Measurements from ENCODE around the gene THEMIS. TPM values are rescaled to one million over a fixed set of nuclear protein-coding genes. Genes with fewer than 3 reads are reported as not detected.

THEMIS gene
- total RNA-seq, 1 donor from 2014 or later, result 5.6 TPM

DNA sequence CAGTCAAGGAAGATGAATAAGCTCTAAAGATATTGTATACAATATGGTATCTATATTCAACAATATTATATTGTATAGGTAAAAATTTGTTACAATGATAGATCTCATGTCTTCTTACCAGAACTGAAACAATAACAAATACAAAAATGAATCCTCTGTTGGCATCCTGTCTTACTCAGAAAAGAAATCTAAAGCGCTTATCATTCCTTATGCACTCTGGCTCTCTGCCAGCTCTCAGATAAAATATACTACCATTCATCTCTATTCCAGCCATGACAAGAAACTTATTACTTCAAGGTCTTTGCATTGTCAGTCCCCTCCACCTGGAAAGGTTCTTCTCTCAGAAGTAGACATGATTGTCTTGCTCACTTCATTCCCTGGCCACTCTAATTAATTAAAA lies 138.6 kb downstream of the THEMIS start:
- no peaks in the 10 kb centered on the region for H3K27me3 ChIP-seq
- H3K4me1 ChIP-seq, result no peaks in the 10 kb centered on the region
- H3K4me3 ChIP-seq, result no peak overlapping the region
- DNase-seq (ENCODE audit: extremely low spot score in 2 of 2), result no peak
- intact Hi-C loops (cut with DNase I), result no loop called here
- no peaks in the 10 kb centered on the region for H3K9me3 ChIP-seq
- H3K36me3 ChIP-seq, result no peaks in the 10 kb centered on the region
- no peak overlapping the region for H3K27ac ChIP-seq
- TF ChIP-seq POLR2A (IDR thresholded peaks at IDR 0.05) (no peak), CTCF (IDR thresholded peaks at IDR 0.05) (no peak), POLR2AphosphoS5 (IDR thresholded peaks at IDR 0.05; ENCODE audit: insufficient read depth in 1 of 2, low read depth in 1 of 2) (no peak)

DNA sequence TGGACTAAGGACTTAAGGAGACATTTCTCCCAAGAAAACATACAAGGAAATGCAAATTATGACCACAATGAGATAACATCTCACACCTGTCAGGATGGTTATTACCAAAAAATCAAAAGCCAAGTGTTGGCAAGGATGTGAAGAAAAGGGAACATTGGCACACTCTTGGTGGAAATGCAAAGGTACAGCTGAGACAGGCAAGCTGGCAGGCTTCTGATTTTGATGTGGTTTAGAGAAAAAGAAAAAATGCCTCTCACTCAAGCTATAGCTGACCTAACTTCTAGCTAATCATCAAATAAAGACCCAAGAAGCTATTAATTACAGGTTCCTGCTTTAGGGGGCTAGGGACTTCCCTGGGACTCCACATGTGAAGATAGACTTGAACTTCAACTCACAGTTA lies 139.8 kb downstream of the THEMIS start:
- Histone ChIP-seq H3K9me3 (no peaks in the 10 kb centered on the region), H3K4me3 (no peak overlapping the region), H3K27ac (no peak overlapping the region), H3K4me1 (no peaks in the 10 kb centered on the region), H3K27me3 (no peaks in the 10 kb centered on the region), H3K36me3 (no peaks in the 10 kb centered on the region)
- no peak for DNase-seq (ENCODE audit: extremely low spot score in 2 of 2)
- no peak for TF ChIP-seq POLR2AphosphoS5 (IDR thresholded peaks at IDR 0.05; ENCODE audit: insufficient read depth in 1 of 2, low read depth in 1 of 2)
- no peak for TF ChIP-seq POLR2A (IDR thresholded peaks at IDR 0.05)
- no peak for TF ChIP-seq CTCF (IDR thresholded peaks at IDR 0.05)
- intact Hi-C loops (cut with DNase I), result no loop called here

DNA sequence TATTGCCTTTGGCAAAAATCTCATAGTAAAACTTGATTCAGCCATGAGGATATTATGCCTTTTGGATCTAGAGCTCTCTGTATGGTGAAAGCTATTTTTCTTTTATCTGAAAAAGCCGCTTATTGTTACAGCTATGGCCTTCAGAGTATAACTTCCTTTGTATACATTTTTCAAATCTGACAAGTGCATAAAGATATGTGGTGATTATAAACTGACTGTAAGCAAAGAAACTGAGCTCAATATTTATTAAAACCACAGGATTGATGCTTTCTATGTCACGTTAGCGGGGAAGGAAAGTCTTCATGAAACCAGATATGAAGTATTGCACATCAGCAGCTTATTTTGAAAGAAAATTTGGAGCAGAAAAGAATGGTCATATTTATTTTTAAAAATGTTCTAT lies 151.8 kb downstream of the THEMIS start:
- Histone ChIP-seq H3K9me3 (no peaks in the 10 kb centered on the region), H3K36me3 (no peaks in the 10 kb centered on the region), H3K4me3 (no peak overlapping the region), H3K4me1 (no peaks in the 10 kb centered on the region), H3K27me3 (no peaks in the 10 kb centered on the region), H3K27ac (no peak overlapping the region)
- DNase-seq (ENCODE audit: extremely low spot score in 2 of 2), result no peak
- no peak for TF ChIP-seq POLR2A (IDR thresholded peaks at IDR 0.05)
- no peak for TF ChIP-seq POLR2AphosphoS5 (IDR thresholded peaks at IDR 0.05; ENCODE audit: insufficient read depth in 1 of 2, low read depth in 1 of 2)
- no peak for TF ChIP-seq CTCF (IDR thresholded peaks at IDR 0.05)
- intact Hi-C loops (cut with DNase I), result no loop called here

DNA sequence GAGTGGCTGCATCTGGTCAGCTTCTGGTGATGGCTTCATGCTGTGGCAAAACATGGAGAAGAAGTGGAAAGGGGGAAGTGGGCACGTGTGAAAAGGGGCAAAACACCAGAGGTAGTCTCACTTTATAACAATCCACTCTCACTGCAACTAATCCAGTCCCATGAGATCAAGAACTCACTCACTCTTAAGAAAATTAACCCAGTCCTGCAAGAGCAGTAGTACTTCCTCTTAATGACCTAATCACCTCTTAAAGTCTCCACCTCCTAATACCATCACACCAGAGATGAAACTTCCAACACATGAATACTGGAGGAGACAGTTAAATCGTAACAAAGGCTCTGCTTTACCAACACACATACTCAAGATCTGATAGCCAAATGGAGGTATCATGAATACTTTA lies 152.6 kb downstream of the THEMIS start:
- no peak for DNase-seq (ENCODE audit: extremely low spot score in 2 of 2)
- no peaks in the 10 kb centered on the region for H3K27me3 ChIP-seq
- H3K4me1 ChIP-seq, result no peaks in the 10 kb centered on the region
- no peaks in the 10 kb centered on the region for H3K9me3 ChIP-seq
- TF ChIP-seq POLR2A (IDR thresholded peaks at IDR 0.05) (no peak), POLR2AphosphoS5 (IDR thresholded peaks at IDR 0.05; ENCODE audit: insufficient read depth in 1 of 2, low read depth in 1 of 2) (no peak), CTCF (IDR thresholded peaks at IDR 0.05) (no peak)
- no peak overlapping the region for H3K4me3 ChIP-seq
- intact Hi-C loops (cut with DNase I), result no loop called here
- H3K36me3 ChIP-seq, result no peaks in the 10 kb centered on the region
- H3K27ac ChIP-seq, result no peak overlapping the region

DNA sequence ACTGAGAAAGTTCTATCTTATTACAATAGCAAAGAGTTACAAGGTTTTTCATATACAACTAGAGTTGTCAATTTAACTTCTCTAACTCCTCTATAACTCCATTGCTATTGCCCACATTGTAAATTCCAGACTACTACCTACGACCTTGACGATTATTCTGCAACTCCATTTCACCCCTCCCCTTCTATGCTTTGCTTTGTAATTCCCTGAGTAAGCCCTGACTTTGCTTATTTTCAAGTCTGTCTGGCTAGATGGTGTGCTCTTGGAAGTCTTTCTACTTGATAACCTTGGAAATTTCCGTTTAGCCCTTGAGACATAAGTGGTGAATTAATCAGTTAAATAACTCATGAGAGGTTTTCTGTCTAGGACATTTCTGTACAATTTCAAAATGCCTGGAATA lies 162.4 kb downstream of the THEMIS start:
- no peak for TF ChIP-seq CTCF (IDR thresholded peaks at IDR 0.05)
- no peak for TF ChIP-seq POLR2AphosphoS5 (IDR thresholded peaks at IDR 0.05; ENCODE audit: insufficient read depth in 1 of 2, low read depth in 1 of 2)
- no peak for TF ChIP-seq POLR2A (IDR thresholded peaks at IDR 0.05)
- intact Hi-C loops (cut with DNase I), result no loop called here
- Histone ChIP-seq H3K27me3 (no peaks in the 10 kb centered on the region), H3K36me3 (no peaks in the 10 kb centered on the region), H3K27ac (no peak overlapping the region), H3K4me3 (no peak overlapping the region), H3K4me1 (no peaks in the 10 kb centered on the region), H3K9me3 (no peaks in the 10 kb centered on the region)
- DNase-seq (ENCODE audit: extremely low spot score in 2 of 2), result no peak
